Panc1 (cell line): ENCODE data around the gene DLGAP4. TPM values are rescaled to one million over a fixed set of nuclear protein-coding genes. Genes with fewer than 3 reads are reported as not detected.

Source experiments
- ATAC-seq: fragments of 200-7000 bp; cut with Tn5 transposase; 2 replicates; pipeline ENCODE4 v1.9.1; 2020; ENCODE audit warnings: mild to moderate bottlenecking, moderate library complexity
- BruUV-seq: library from RNA; stranded (reverse); fragments of 400-500 nt; replicated peaks from 2 replicates; lab custom pipeline; 2021; lab: Mats Ljungman, UMichigan
- CTCF ChIA-PET: fragments of 300-600 bp; sonication (Branson Sonifier 250); formaldehyde crosslinking; loops from one replicate; lab custom pipeline; 2022; ENCODE audit warnings: antibody characterized with exemption; lab: Charles Lee
- POLR2A ChIA-PET: fragments of 300-600 bp; sonication (Branson Sonifier 250); formaldehyde crosslinking; loops from one replicate; lab custom pipeline; 2022; ENCODE audit warnings: antibody characterized with exemption; lab: Charles Lee
- DNase-seq: peaks from one replicate; pipeline ENCODE4 v3.0.0-alpha.2; 2010; ENCODE audit warnings: low read depth, low spot score
- H3K27ac ChIP-seq: 2 replicates; pipeline ENCODE4 v1.5.1; 2011; ENCODE audit warnings: mild to moderate bottlenecking, low read length, inconsistent platforms
- H3K27me3 ChIP-seq: fragments of 200-500 bp; sonication (Bioruptor generic); 2 replicates; pipeline ENCODE4 v1.6.0; 2014; ENCODE audit warnings: low read length, inconsistent platforms; ENCODE audit not compliant: control insufficient read depth, insufficient read depth
- H3K36me3 ChIP-seq: fragments of 200-500 bp; sonication (Bioruptor generic); 2 replicates; pipeline ENCODE4 v1.5.1; 2014; ENCODE audit warnings: inconsistent platforms, mild to moderate bottlenecking, low read length, moderate library complexity; ENCODE audit not compliant: control insufficient read depth, insufficient read depth
- H3K4me1 ChIP-seq: 2 replicates; pipeline ENCODE4 v1.5.1; 2011; ENCODE audit warnings: inconsistent platforms, mild to moderate bottlenecking, low read length, moderate library complexity; ENCODE audit not compliant: control insufficient read depth, insufficient read depth
- H3K4me3 ChIP-seq, 2 experiments: 2 replicates each; pipeline ENCODE4 v1.5.1; 2011 to 2012; ENCODE audit warnings: low read depth in 2 of 2, low read length in 2 of 2, mild to moderate bottlenecking in 2 of 2, inconsistent platforms in 1 of 2, moderate library complexity in 1 of 2
- H3K9me3 ChIP-seq: fragments of 200-500 bp; sonication (Bioruptor generic); 2 replicates; pipeline ENCODE4 v1.5.1; 2014; ENCODE audit warnings: low read depth, mild to moderate bottlenecking, inconsistent platforms, low read length, moderate library complexity; ENCODE audit not compliant: control insufficient read depth, insufficient read depth
- POLR2AphosphoS5 ChIP-seq: IDR thresholded peaks from 2 replicates; pipeline ENCODE4 v1.6.1; 2012; ENCODE audit warnings: mild to moderate bottlenecking, low read depth, low read length, moderate library complexity
- SIN3A ChIP-seq: IDR thresholded peaks from 2 replicates; pipeline ENCODE4 v1.6.1; 2012; ENCODE audit warnings: low read depth, mild to moderate bottlenecking, low read length, moderate library complexity, borderline replicate concordance; ENCODE audit not compliant: insufficient read depth
- TCF7L2 ChIP-seq: IDR thresholded peaks from 2 replicates; pipeline ENCODE4 v1.6.1; 2011; ENCODE audit warnings: mild to moderate bottlenecking, low read depth, low read length, inconsistent platforms
- in situ Hi-C: cut with HindIII; loops from 2 replicates; pipeline ENCODE4 v1.10.0; 2016; ENCODE audit warnings: low sequenced_read_pairs, low pct_unique_long_range_greater_than_20kb
- intact Hi-C: fragments of 100-400 bp; cut with micrococcal nuclease; formaldehyde crosslinking; loops from one replicate; pipeline ENCODE4 v1.10.0; 2022; ENCODE audit not compliant: unreplicated experiment
- total RNA-seq: library from RNA; stranded (reverse); gene quantifications from one replicate; pipeline ENCODE4 v1.2.1, GENCODE V29; 2021; ENCODE audit not compliant: unreplicated experiment
- TF ChIP-seq, protein P1 (sequence below): fragments of 450-650 bp; IDR thresholded peaks from 2 replicates; pipeline ENCODE4 v1.5.1; 2017; ENCODE audit warnings: mild to moderate bottlenecking
- TF ChIP-seq, protein P2 (sequence below), 2 experiments: IDR thresholded peaks; 2 replicates each; pipeline ENCODE4 v1.6.1; 2011 to 2012; ENCODE audit warnings: low read depth in 2 of 2, control low read depth in 1 of 2, low read length in 1 of 2, mild to moderate bottlenecking in 1 of 2, moderate library complexity in 1 of 2; ENCODE audit not compliant: insufficient read depth in 1 of 2

The DLGAP4 gene
- total RNA-seq, 1 experiment from 2014 or later = 52.5 TPM

DNA sequence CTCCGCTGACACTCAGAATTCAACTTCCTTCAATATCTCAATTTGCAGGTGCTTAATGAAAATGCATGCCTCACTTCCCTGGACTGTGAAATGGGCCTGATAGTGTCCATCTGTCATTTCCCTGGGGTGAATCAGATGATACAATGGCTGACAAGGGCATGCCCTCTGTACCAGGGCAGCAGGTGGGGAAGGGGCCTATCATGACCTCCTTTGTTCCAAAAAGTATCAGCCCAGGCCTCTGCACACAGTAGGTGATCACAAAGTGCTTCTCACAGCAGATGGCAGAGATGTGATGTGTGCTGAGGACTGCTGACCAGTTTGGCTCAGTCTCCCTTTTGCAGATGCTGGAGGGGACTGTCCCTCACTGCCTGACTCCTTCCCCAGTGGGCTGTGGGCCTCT lies 44.3 kb downstream of the DLGAP4 start:
- no peaks in the 10 kb centered on the region for H3K27me3 ChIP-seq
- no peaks in the 10 kb centered on the region for H3K36me3 ChIP-seq
- ATAC-seq (no peak), DNase-seq (no peak)
- CTCF ChIA-PET = no interaction called here
- intact Hi-C loops (no loop called here), in situ Hi-C loops (no loop called here)
- no peak overlapping the region for H3K27ac ChIP-seq
- POLR2A ChIA-PET = no interaction called here
- BruUV-seq = no TSS peak
- no peaks in the 10 kb centered on the region for H3K9me3 ChIP-seq
- H3K4me1 ChIP-seq = no peaks in the 10 kb centered on the region
- no peak overlapping the region for H3K4me3 ChIP-seq
- TF ChIP-seq SIN3A (no peak), TCF7L2 (no peak), POLR2AphosphoS5 (no peak)
- TF ChIP-seq, protein P1, sequence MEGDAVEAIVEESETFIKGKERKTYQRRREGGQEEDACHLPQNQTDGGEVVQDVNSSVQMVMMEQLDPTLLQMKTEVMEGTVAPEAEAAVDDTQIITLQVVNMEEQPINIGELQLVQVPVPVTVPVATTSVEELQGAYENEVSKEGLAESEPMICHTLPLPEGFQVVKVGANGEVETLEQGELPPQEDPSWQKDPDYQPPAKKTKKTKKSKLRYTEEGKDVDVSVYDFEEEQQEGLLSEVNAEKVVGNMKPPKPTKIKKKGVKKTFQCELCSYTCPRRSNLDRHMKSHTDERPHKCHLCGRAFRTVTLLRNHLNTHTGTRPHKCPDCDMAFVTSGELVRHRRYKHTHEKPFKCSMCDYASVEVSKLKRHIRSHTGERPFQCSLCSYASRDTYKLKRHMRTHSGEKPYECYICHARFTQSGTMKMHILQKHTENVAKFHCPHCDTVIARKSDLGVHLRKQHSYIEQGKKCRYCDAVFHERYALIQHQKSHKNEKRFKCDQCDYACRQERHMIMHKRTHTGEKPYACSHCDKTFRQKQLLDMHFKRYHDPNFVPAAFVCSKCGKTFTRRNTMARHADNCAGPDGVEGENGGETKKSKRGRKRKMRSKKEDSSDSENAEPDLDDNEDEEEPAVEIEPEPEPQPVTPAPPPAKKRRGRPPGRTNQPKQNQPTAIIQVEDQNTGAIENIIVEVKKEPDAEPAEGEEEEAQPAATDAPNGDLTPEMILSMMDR = no peak
- TF ChIP-seq, protein P2, sequence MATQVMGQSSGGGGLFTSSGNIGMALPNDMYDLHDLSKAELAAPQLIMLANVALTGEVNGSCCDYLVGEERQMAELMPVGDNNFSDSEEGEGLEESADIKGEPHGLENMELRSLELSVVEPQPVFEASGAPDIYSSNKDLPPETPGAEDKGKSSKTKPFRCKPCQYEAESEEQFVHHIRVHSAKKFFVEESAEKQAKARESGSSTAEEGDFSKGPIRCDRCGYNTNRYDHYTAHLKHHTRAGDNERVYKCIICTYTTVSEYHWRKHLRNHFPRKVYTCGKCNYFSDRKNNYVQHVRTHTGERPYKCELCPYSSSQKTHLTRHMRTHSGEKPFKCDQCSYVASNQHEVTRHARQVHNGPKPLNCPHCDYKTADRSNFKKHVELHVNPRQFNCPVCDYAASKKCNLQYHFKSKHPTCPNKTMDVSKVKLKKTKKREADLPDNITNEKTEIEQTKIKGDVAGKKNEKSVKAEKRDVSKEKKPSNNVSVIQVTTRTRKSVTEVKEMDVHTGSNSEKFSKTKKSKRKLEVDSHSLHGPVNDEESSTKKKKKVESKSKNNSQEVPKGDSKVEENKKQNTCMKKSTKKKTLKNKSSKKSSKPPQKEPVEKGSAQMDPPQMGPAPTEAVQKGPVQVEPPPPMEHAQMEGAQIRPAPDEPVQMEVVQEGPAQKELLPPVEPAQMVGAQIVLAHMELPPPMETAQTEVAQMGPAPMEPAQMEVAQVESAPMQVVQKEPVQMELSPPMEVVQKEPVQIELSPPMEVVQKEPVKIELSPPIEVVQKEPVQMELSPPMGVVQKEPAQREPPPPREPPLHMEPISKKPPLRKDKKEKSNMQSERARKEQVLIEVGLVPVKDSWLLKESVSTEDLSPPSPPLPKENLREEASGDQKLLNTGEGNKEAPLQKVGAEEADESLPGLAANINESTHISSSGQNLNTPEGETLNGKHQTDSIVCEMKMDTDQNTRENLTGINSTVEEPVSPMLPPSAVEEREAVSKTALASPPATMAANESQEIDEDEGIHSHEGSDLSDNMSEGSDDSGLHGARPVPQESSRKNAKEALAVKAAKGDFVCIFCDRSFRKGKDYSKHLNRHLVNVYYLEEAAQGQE (IDR thresholded peaks at IDR 0.05; ENCODE audit: insufficient read depth in 1 of 2, low read depth in 2 of 2, low read length in 1 of 2) = no peak

DNA sequence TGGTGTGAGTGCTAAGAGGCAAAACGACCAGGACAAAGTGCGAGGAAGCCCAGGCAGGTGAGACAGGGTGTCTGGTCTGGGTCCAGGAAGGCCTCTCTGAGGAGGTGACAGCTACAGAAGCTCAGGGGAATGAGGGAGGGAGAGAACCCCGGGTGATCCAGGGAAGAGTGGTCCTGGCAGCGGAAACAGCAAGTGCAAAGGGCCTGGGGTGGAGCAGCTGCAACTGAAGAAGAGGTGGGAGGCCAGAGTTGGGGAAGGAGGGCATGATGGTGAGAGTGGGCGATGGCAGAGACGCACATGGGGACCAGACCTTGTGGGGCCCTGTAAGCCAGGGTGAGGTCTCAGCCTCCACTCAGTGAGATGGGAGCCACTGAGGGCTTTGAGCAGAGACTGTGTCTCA lies 45.8 kb downstream of the DLGAP4 start:
- POLR2A ChIA-PET = interaction anchor here (0.6 kb wide), 1 partner anchor 27 kb away, joined by 3 read pairs; no protein-coding TSS in a partner anchor
- no peak overlapping the region for H3K27ac ChIP-seq
- TF ChIP-seq, protein P1 = no peak
- TF ChIP-seq SIN3A (no peak), TCF7L2 (no peak), POLR2AphosphoS5 (no peak)
- TF ChIP-seq, protein P2 (IDR thresholded peaks at IDR 0.05; ENCODE audit: insufficient read depth in 1 of 2, low read depth in 2 of 2, low read length in 1 of 2) = no peak
- DNase-seq (no peak), ATAC-seq (no peak)
- no peaks in the 10 kb centered on the region for H3K27me3 ChIP-seq
- BruUV-seq = no TSS peak
- H3K36me3 ChIP-seq = no peaks in the 10 kb centered on the region
- H3K4me3 ChIP-seq = no peak overlapping the region
- in situ Hi-C loops (no loop called here), intact Hi-C loops (no loop called here)
- no peaks in the 10 kb centered on the region for H3K4me1 ChIP-seq
- CTCF ChIA-PET = no interaction called here
- no peaks in the 10 kb centered on the region for H3K9me3 ChIP-seq
